ENCODE measurements around the gene HES1.

Gene HES1

DNA sequence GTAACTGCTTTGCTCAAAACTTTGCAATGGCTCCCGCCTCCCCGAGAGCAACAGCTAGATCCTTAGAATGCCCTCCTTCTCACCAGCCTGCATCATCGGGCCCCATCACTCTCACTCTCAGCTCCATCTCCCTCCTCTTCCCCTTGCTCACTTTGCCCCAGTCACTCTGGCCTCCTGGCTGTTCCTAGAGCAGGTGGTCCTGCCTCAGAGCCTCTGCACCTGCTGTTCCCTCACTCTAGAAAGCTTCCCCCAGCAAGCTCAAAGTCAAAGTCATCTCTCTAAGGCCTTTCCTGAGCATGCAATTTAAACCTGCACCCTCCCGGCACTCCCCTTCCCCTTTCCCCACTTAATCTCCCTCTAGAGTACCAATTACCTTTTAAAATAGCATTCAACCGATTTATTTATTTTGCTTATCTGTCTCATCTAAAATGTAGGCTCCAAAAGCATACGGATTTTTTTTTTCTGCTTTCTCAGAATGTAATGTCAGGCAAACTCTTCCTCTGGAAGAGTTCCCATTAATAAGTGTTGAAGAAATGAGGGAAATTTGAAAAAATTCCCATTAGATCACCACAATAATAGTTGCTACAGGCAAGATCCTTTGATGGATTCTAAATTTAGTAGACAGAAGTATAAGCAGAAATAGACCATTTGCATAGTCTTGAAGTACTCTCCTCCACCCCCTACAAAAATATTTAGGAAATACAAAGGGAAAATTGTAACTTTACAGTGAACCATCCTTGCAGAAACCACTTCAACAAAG, 15.9 kb upstream of the HES1 start:
- no peaks in the 10 kb centered on the region for H3K79me2 ChIP-seq
- TF ChIP-seq CTCF (IDR thresholded peaks at IDR 0.05), result no peak
- H3K4me2 ChIP-seq (ENCODE audit: low read length), result no peak overlapping the region
- H2AFZ ChIP-seq, result no peak overlapping the region
- H3K4me3 ChIP-seq (ENCODE audit: low read depth, low read length), result no peak overlapping the region
- no peaks in the 10 kb centered on the region for H3K36me3 ChIP-seq (ENCODE audit: control insufficient read depth, insufficient read depth, low read length)
- no peaks in the 10 kb centered on the region for H3K27me3 ChIP-seq (ENCODE audit: control insufficient read depth, insufficient read depth, low read length)
- H3K27ac ChIP-seq, result no peak overlapping the region
- no peaks in the 10 kb centered on the region for H3K4me1 ChIP-seq
- no peak overlapping the region for H3K9ac ChIP-seq
- H3K9me3 ChIP-seq (ENCODE audit: control insufficient read depth, low read length), result no peaks in the 10 kb centered on the region

DNA sequence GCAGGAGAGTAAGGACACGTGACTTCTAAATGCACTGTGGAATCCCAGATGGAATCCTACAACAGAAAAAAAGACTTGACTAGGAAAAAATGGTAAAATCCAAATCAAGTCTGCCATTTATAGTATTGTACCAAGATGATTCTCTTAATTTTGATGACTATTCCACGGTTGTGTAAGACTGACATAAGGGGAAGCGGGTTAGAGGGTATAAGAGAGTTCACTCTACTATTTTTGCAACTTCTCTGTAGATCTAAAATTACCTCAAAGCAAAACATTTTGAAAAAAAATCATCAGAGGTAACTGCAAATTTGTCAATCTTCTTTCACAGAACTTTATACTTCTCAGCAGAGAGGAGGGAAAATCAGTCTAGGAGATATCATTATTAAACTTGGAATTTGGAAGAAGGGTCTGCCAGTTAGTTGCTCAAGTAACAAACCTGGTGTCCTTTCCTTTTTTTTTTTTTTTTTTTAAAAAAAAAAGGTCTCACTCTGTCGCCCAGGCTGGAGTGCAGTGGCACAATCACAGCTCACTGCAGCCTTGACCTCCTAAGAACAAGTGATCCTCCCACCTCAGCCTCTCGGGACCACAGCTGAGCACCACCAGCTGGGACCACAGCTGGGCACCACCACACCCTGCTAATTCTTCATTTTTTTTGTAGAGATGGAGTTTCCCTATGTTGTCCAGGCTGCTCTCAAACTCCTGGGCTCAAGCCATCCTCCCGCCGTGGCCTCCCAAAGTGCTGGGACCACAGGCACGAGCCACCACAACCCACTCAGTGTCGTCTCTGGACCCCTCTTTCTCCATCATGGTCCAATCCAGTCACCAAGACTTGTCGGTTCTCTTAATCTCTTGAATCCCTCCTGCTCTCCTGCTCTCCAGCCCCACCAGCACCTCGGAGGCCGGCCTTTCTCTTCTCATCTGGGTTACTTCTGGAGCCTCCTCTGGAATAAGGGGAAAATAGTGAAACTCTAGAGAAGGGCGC, 14.9 kb upstream of the HES1 start:
- H3K79me2 ChIP-seq, result no peaks in the 10 kb centered on the region
- H3K36me3 ChIP-seq (ENCODE audit: control insufficient read depth, insufficient read depth, low read length), result no peaks in the 10 kb centered on the region
- H3K9ac ChIP-seq, result no peak overlapping the region
- H3K9me3 ChIP-seq (ENCODE audit: control insufficient read depth, low read length), result no peaks in the 10 kb centered on the region
- H3K4me1 ChIP-seq, result no peaks in the 10 kb centered on the region
- H3K27me3 ChIP-seq (ENCODE audit: control insufficient read depth, insufficient read depth, low read length), result no peaks in the 10 kb centered on the region
- no peak overlapping the region for H3K27ac ChIP-seq
- no peak overlapping the region for H3K4me3 ChIP-seq (ENCODE audit: low read depth, low read length)
- H2AFZ ChIP-seq, result no peak overlapping the region
- no peak overlapping the region for H3K4me2 ChIP-seq (ENCODE audit: low read length)
- TF ChIP-seq CTCF (IDR thresholded peaks at IDR 0.05), result no peak

DNA sequence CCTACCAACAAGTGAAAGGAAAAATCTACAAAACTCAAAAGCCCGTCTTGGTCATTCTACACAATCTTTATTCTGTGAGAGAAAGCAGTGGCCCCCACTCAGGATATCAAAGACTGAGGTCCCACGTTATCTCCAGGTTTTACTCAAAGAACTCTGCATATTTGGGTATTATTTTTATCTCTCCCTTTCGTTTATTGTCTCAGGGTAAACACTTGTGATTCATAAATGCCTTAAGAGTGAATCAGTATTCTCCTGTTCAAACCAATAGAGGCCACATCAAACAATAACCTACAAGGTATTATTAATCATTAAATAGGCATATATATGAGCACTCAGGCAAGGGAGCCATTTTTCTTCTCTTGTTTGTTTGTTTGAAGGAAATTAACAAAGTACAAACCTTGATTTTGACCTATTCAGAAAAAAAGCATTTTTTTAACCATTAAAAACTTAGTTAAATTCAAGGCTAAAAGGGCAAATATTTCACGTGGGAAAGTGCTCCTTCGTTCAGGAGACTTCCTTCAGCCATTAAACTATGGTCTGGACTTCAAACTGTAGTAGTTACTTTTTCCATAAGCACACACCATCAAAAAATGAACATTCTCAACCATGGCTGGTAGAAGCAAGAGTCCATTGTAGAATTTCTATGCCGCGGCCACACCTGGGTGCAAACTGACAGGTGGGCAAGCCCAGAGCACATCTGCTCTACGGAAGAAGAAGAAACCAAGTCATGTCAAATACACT, 13.9 kb upstream of the HES1 start:
- Histone ChIP-seq H3K27me3 (ENCODE audit: control insufficient read depth, insufficient read depth, low read length) (no peaks in the 10 kb centered on the region), H3K36me3 (ENCODE audit: control insufficient read depth, insufficient read depth, low read length) (no peaks in the 10 kb centered on the region), H3K4me1 (no peaks in the 10 kb centered on the region)

DNA sequence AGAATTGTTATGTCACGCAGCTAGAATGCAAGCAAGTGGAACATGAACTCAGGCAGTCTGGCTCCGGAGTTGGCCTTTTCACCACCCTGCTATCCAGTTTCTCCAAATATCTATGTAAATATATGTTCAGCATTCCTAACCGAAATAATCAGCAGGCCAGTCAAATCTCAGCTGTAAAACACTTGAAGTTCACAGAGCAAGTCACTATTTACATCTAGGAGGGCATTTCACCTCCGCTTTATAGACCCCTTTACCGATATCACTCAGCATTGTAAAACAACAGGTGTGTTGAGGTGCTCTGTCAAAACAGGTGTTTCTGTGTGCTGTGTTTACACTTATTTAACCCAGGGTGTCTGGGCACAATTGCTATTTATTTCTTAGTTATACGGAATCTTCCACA, 12.2 kb upstream of the HES1 start:
- no peaks in the 10 kb centered on the region for H3K9me3 ChIP-seq (ENCODE audit: control insufficient read depth, low read length)
- H3K27ac ChIP-seq, result no peak overlapping the region
- no peak overlapping the region for H3K9ac ChIP-seq
- no peaks in the 10 kb centered on the region for H3K79me2 ChIP-seq
- no peaks in the 10 kb centered on the region for H3K27me3 ChIP-seq (ENCODE audit: control insufficient read depth, insufficient read depth, low read length)
- no peak overlapping the region for H3K4me3 ChIP-seq (ENCODE audit: low read depth, low read length)
- H3K4me2 ChIP-seq (ENCODE audit: low read length), result no peak overlapping the region
- no peaks in the 10 kb centered on the region for H3K4me1 ChIP-seq
- H3K36me3 ChIP-seq (ENCODE audit: control insufficient read depth, insufficient read depth, low read length), result no peaks in the 10 kb centered on the region
- TF ChIP-seq CTCF (IDR thresholded peaks at IDR 0.05), result no peak
- H2AFZ ChIP-seq, result no peak overlapping the region

More for the DNA sequence above, 13.9 kb upstream of the HES1 start:
- H3K79me2 ChIP-seq, result no peaks in the 10 kb centered on the region
- H3K9ac ChIP-seq, result no peak overlapping the region
- no peak overlapping the region for H3K4me2 ChIP-seq (ENCODE audit: low read length)
- H3K4me3 ChIP-seq (ENCODE audit: low read depth, low read length), result no peak overlapping the region
- no peak overlapping the region for H2AFZ ChIP-seq
- H3K9me3 ChIP-seq (ENCODE audit: control insufficient read depth, low read length), result no peaks in the 10 kb centered on the region
- no peak overlapping the region for H3K27ac ChIP-seq
- no peak for TF ChIP-seq CTCF (IDR thresholded peaks at IDR 0.05)
